GM21737 (cell line): ENCODE results near the gene OBSCN.

Source experiments
- ATAC-seq: cut with Tn5 transposase; IDR thresholded peaks from one replicate; pipeline ENCODE4 v1.9.1; 2021; ENCODE audit warnings: mild to moderate bottlenecking, moderate library complexity; ENCODE audit not compliant: unreplicated experiment

Gene OBSCN

GRCh38 chr1:228393811-228394570 lies 186.1 kb downstream of the OBSCN start:
- no peak for ATAC-seq

GRCh38 chr1:228394571-228395394 lies 186.9 kb downstream of the OBSCN start:
- ATAC-seq, result no peak

GRCh38 chr1:228396770-228397662 lies 189.2 kb downstream of the OBSCN start:
- no peak for ATAC-seq

GRCh38 chr1:228397966-228398365 lies 190.1 kb downstream of the OBSCN start:
- no peak for ATAC-seq

- ATAC-seq, result no peak
Observed at GRCh38 chr1:228398741-228399461, 191.1 kb downstream of the OBSCN start.

GRCh38 chr1:228399531-228400236 lies 191.8 kb downstream of the OBSCN start:
- no peak for ATAC-seq

- no peak for ATAC-seq
Observed at GRCh38 chr1:228400237-228400651, 192.4 kb downstream of the OBSCN start.

- ATAC-seq, result no peak
Observed at GRCh38 chr1:228400692-228401454, 193.0 kb downstream of the OBSCN start.

- no peak for ATAC-seq
Observed at GRCh38 chr1:228401782-228402640, 194.2 kb downstream of the OBSCN start.

GRCh38 chr1:228402641-228403025 lies 194.8 kb downstream of the OBSCN start:
- ATAC-seq, result no peak

- ATAC-seq, result no peak
Observed at GRCh38 chr1:228403231-228403631, 195.4 kb downstream of the OBSCN start.

- ATAC-seq, result no peak
Observed at GRCh38 chr1:228404107-228404720, 196.4 kb downstream of the OBSCN start.

GRCh38 chr1:228405200-228405978 lies 197.5 kb downstream of the OBSCN start:
- no peak for ATAC-seq

- ATAC-seq, result peak; percentile 16
Observed at GRCh38 chr1:228405979-228406228, 198.1 kb downstream of the OBSCN start.

GRCh38 chr1:228407106-228408040 lies 199.5 kb downstream of the OBSCN start:
- no peak for ATAC-seq
